Mammary epithelial cell (primary cell): Measurements from ENCODE around the gene RNF175.

ENCODE experiments used
- EZH2 ChIP-seq: IDR thresholded peaks from 2 replicates; pipeline ENCODE4 v1.6.1; 2012; ENCODE audit warnings: low read length, inconsistent platforms, borderline replicate concordance
- TF ChIP-seq, protein P1 (sequence below), 2 donors: IDR thresholded peaks in 1 of 2; conservative IDR thresholded peaks in 1 of 2; 2 replicates each; pipeline ENCODE4 v1.5.1; 2011 to 2012; ENCODE audit warnings: inconsistent platforms in 2 of 2, low read length in 2 of 2, mild to moderate bottlenecking in 2 of 2, control low read depth in 1 of 2, low read depth in 1 of 2; ENCODE audit not compliant: insufficient read depth in 1 of 2; ENCODE audit errors: extremely low read depth in 1 of 2

DNA sequence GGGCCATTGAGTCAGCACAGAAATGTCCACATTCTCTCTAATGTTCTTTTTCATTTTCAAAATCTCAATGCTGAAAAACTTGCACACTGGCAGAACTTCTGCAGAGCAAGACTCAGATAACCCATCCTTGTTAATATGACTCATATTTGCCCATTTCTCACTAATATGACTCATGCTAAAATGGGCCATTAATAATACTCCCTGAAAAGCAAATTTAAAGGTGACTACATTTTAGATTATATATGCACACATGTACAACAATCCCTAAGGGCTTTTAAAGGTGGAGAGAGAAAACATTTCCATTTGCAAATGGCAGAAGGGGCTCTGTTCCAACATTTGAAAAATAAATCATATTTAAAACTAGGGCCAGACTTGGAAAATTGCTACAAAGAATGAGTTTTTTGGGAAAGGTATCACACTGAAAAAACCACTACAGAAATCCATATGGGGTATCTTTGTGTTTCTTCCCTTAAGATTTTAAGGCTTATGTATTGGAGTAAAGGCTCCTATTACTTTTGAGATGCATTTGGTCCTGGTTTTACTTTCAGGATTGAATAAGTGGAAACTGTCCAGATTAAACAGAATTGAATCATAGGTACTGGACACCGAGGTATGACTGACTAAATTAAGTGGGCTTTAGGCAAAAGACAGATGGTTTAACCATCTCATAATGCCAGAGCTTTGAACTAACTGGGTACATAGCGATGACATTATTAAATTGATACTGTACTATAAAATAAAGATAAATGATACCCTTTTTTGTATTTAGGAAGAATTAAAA lies 45.8 kb downstream of the RNF175 start:
- no peak for TF ChIP-seq EZH2
- TF ChIP-seq, protein P1, sequence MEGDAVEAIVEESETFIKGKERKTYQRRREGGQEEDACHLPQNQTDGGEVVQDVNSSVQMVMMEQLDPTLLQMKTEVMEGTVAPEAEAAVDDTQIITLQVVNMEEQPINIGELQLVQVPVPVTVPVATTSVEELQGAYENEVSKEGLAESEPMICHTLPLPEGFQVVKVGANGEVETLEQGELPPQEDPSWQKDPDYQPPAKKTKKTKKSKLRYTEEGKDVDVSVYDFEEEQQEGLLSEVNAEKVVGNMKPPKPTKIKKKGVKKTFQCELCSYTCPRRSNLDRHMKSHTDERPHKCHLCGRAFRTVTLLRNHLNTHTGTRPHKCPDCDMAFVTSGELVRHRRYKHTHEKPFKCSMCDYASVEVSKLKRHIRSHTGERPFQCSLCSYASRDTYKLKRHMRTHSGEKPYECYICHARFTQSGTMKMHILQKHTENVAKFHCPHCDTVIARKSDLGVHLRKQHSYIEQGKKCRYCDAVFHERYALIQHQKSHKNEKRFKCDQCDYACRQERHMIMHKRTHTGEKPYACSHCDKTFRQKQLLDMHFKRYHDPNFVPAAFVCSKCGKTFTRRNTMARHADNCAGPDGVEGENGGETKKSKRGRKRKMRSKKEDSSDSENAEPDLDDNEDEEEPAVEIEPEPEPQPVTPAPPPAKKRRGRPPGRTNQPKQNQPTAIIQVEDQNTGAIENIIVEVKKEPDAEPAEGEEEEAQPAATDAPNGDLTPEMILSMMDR (conservative IDR thresholded peaks at IDR 0.05 in 1 of 2, IDR thresholded peaks at IDR 0.05 in 1 of 2; ENCODE audit: extremely low read depth in 1 of 2, insufficient read depth in 1 of 2, low read depth in 1 of 2, low read length in 2 of 2), result no peak
